Transverse colon (tissue), 4 donors: ENCODE measurements around the gene INAFM2. TPM values are rescaled to one million over a fixed set of nuclear protein-coding genes. Genes with fewer than 3 reads are reported as not detected.

ENCODE experiments used
- DNase-seq: peaks from one replicate; pipeline ENCODE4 v3.0.0-alpha.2; 2019
- H3K27ac ChIP-seq, 4 donors: fragments of 200-600 bp; sonication (generic); 2 replicates each; pipeline ENCODE4 v1.5.1; 2016 to 2018; ENCODE audit warnings: inconsistent platforms in 4 of 4
- H3K27me3 ChIP-seq: fragments of 200-600 bp; sonication (generic); 2 replicates; pipeline ENCODE4 v1.5.1; 2017; ENCODE audit warnings: inconsistent platforms
- H3K36me3 ChIP-seq, 4 donors: fragments of 200-600 bp; sonication (generic); 2 replicates each; pipeline ENCODE4 v1.5.1; 2017 to 2019; ENCODE audit warnings: inconsistent platforms in 4 of 4
- H3K4me1 ChIP-seq, 4 donors: fragments of 200-600 bp; sonication (generic); 2 replicates each; pipeline ENCODE4 v1.5.1; 2017 to 2020; ENCODE audit warnings: inconsistent platforms in 4 of 4
- H3K4me3 ChIP-seq, 4 donors: fragments of 200-600 bp; sonication (generic); 1 replicate in 1 of 4; 2 replicates in 3 of 4; pipeline versions ENCODE4 v1.5.1 to v1.6.1; 2017 to 2019; ENCODE audit warnings: inconsistent platforms in 4 of 4
- H3K9me3 ChIP-seq, 2 donors: fragments of 200-600 bp; sonication (generic); 2 replicates each; pipeline ENCODE4 v1.5.1; 2017 to 2019; ENCODE audit warnings: inconsistent platforms in 2 of 2
- EP300 ChIP-seq: sonication (generic); formaldehyde crosslinking; IDR thresholded peaks from one replicate; pipeline ENCODE4 v1.6.1; 2017; ENCODE audit warnings: antibody characterized with exemption, low read depth
- POLR2A ChIP-seq: fragments of 450-650 bp; IDR thresholded peaks from one replicate; pipeline ENCODE4 v1.6.1; 2016; ENCODE audit warnings: antibody characterized with exemption, mild to moderate bottlenecking, moderate library complexity
- POLR2AphosphoS5 ChIP-seq, 3 donors: sonication (generic); formaldehyde crosslinking; IDR thresholded peaks; one replicate each; pipeline ENCODE4 v1.6.1; 2016; ENCODE audit warnings: antibody characterized with exemption in 3 of 3
- WGBS, 2 donors: methylation state at CpG; one replicate each; pipeline ENCODE4 v1.1.5; 2018; ENCODE audit warnings: low coverage in 1 of 2; 5-methylcytosine and 5-hydroxymethylcytosine counted together
- in situ Hi-C, 4 donors: fragments of 200-750 bp; cut with MboI; loops; one replicate each; pipeline versions ENCODE4 v1.15.0 to v1.15.1; 2017; ENCODE audit warnings: low sequenced_read_pairs in 3 of 4, low pct_ligation_motif_present in 1 of 4, low pct_unique_long_range_greater_than_20kb in 1 of 4
- intact Hi-C: fragments of 100-400 bp; cut with DNase I; formaldehyde crosslinking; loops from one replicate; pipeline ENCODE4 v1.15.1; 2023; ENCODE audit warnings: low total_unique reads
- total RNA-seq, 4 donors: library from RNA; depleted of rRNA; stranded (reverse); fragments of >200 nt; gene quantifications; one replicate each; pipeline ENCODE4 v1.1.0, GENCODE V29; 2016
- TF ChIP-seq, protein P1 (sequence below), 5 experiments: fragments of 200-600 bp in 3 of 5; fragments of 450-650 bp in 2 of 5; sonication (generic) in 3 of 5; IDR thresholded peaks; 1 replicate in 2 of 5; 2 replicates in 3 of 5; pipeline ENCODE4 v1.5.1; 2016 to 2017; ENCODE audit warnings: antibody characterized with exemption in 5 of 5, inconsistent platforms in 3 of 5, mild to moderate bottlenecking in 2 of 5, moderate library complexity in 1 of 5

Gene INAFM2
- total RNA-seq, 4 donors from 2014 or later, result 14.5 to 62.1 (median 19.4) TPM

DNA sequence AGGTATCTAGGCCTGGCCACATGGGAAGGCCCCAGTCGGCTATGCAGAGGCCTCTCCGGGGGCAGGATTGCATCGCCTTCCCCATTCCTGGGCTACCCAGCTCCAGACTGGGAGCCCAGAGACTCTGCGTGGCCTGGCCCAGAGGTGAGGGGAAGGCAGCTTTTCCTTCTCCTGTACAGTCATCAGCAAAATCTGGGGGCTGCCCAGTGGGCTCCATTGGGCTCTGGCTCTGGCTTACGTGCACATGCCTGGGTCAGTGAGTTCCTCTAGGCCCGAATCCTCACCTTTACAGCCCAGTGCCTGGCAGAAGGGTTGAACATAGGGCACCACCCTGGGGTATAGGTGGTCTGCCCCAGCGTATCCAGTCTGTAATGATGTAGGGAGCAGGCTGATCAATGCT lies 36.7 kb upstream of the INAFM2 start:
- in situ Hi-C loops, result no loop called here

DNA sequence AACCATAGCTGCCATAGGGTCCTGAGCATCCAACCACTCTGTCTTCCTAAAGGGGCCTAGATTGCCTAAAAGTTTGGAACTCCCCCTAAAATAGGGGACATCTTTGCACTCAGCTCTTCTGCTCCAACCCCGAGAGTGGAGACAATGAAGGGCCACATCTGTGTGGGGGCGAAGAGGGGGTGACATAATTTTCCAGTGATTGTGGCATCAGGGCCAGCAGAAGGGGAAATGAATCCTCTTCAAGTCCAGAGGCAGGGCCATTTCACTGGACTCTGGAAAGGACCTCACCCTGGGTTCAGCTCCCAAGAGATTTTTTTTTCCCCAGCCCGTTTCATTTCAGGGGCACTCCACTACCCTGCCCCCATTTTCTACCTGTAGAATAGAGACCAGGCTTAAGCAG lies 36.0 kb upstream of the INAFM2 start:
- Histone ChIP-seq H3K27ac (no peak overlapping the region), H3K4me3 (no peak overlapping the region), H3K27me3 (peaks cover 28% of the 10 kb centered on the region), H3K9me3 (no peaks in the 10 kb centered on the region), H3K4me1 (peaks cover 12 to 47% (median 31%) of the 10 kb centered on the region in 4 donors), H3K36me3 (no peaks in the 10 kb centered on the region)
- intact Hi-C loops, result no loop called here
- in situ Hi-C loops, result no loop called here
- 57 to 83% methylated on average over 1 to 3 of the region's 3 CpGs for WGBS, 2 donors
- DNase-seq, result no peak
- TF ChIP-seq EP300, result no peak
- TF ChIP-seq POLR2A, result no peak
- TF ChIP-seq, protein P1, sequence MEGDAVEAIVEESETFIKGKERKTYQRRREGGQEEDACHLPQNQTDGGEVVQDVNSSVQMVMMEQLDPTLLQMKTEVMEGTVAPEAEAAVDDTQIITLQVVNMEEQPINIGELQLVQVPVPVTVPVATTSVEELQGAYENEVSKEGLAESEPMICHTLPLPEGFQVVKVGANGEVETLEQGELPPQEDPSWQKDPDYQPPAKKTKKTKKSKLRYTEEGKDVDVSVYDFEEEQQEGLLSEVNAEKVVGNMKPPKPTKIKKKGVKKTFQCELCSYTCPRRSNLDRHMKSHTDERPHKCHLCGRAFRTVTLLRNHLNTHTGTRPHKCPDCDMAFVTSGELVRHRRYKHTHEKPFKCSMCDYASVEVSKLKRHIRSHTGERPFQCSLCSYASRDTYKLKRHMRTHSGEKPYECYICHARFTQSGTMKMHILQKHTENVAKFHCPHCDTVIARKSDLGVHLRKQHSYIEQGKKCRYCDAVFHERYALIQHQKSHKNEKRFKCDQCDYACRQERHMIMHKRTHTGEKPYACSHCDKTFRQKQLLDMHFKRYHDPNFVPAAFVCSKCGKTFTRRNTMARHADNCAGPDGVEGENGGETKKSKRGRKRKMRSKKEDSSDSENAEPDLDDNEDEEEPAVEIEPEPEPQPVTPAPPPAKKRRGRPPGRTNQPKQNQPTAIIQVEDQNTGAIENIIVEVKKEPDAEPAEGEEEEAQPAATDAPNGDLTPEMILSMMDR (IDR thresholded peaks at IDR 0.05), result no peak
- no peak for TF ChIP-seq POLR2AphosphoS5 (IDR thresholded peaks at IDR 0.05)

More for the DNA sequence above, 36.7 kb upstream of the INAFM2 start:
- Histone ChIP-seq H3K4me1 (peaks cover 15 to 52% (median 37%) of the 10 kb centered on the region in 4 donors), H3K27ac (no peak overlapping the region), H3K4me3 (no peak overlapping the region), H3K27me3 (peaks cover 29% of the 10 kb centered on the region), H3K9me3 (no peaks in the 10 kb centered on the region), H3K36me3 (no peaks in the 10 kb centered on the region)
- 95% methylated on average over 6 of the region's 7 CpGs; no CpG with 5 or more reads in 1 of the 2 donors for WGBS, 2 donors
- DNase-seq, result no peak
- intact Hi-C loops, result no loop called here
- TF ChIP-seq POLR2A (no peak), EP300 (no peak), POLR2AphosphoS5 (IDR thresholded peaks at IDR 0.05) (no peak)
- TF ChIP-seq, protein P1 (IDR thresholded peaks at IDR 0.05), result no peak

DNA sequence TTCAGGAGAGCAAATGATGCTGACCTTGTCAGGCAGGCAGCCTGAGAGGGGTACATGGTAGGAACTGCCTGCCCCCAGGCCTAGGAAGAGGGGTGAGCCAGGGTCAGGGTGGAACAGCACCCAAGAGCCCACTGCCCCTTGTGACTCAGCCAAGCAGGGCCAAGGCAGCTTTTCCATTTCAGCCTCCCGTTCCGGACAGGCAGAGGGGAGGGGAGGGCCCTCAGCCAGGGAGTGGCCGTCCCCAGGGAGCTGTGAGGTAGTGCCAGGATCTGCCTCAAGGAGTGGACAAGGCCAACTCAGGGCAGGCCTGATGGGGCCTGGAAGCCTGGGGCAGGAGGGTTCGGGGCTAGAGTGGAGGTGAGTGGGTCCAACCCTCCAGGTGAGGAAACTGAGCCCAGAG lies 35.5 kb upstream of the INAFM2 start:
- Histone ChIP-seq H3K9me3 (no peaks in the 10 kb centered on the region), H3K4me1 (peaks cover 12 to 42% (median 26%) of the 10 kb centered on the region in 4 donors), H3K4me3 (no peak overlapping the region), H3K27ac (no peak overlapping the region), H3K36me3 (no peaks in the 10 kb centered on the region), H3K27me3 (peaks cover 23% of the 10 kb centered on the region)
- WGBS, 2 donors, result 72% methylated on average over 4 of the region's 4 CpGs; no CpG with 5 or more reads in 1 of the 2 donors
- DNase-seq, result no peak
- intact Hi-C loops, result no loop called here
- TF ChIP-seq EP300, result no peak
- TF ChIP-seq, protein P1 (IDR thresholded peaks at IDR 0.05), result peak in 1 of 5 experiments; percentile 18
- in situ Hi-C loops, result no loop called here

DNA sequence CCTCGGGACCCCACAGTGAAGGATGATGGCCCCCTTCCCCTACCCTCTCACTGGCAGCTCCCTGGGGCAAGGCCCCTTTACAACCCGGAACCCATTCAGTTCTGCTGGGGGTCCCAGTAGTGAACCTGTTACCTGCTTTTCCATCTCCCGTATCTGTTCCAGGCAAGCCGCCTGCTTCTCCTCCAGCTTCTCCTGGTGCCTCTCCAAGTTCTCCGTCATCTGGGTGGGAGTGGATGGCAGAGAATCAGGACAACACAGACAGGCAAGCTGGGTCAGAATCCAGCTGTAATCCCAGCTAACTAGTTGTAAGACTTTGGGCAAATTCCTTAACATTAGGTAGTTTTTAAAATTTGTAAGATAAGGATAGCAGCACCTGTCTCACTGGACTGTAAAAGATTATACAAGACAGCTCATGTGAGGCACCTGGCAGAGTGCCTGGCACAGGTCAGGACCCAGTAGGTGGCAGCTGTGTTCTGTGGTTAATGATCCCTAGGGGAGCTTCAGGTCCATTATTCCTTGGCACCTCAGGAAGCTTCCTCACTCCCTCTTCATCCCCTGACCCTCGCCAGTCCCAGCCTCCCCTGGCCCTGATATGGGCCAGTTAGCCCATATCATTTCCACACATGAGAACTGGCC lies 34.2 kb upstream of the INAFM2 start:
- intact Hi-C loops (no loop called here), in situ Hi-C loops (no loop called here)
- H3K27me3 ChIP-seq, result peaks cover 11% of the 10 kb centered on the region
- TF ChIP-seq, protein P1 (IDR thresholded peaks at IDR 0.05), result peak in 3 of 5 experiments; percentile 10 to 23 (median 18)
- TF ChIP-seq POLR2AphosphoS5 (IDR thresholded peaks at IDR 0.05), result no peak
- H3K36me3 ChIP-seq, result no peaks in the 10 kb centered on the region
- H3K4me3 ChIP-seq, result no peak overlapping the region
- peak; percentile 71 for DNase-seq
- peaks cover 12 to 37% (median 19%) of the 10 kb centered on the region in 4 donors for H3K4me1 ChIP-seq
- 60% methylated on average over 6 of the region's 6 CpGs; no CpG with 5 or more reads in 1 of the 2 donors for WGBS, 2 donors
- H3K9me3 ChIP-seq, result no peaks in the 10 kb centered on the region
- no peak overlapping the region for H3K27ac ChIP-seq
